H1 (cell line): ENCODE measurements around the gene PRKAR1B. TPM values are rescaled to one million over a fixed set of nuclear protein-coding genes. Genes with fewer than 3 reads are reported as not detected.

ENCODE experiments used
- ASH2L ChIP-seq: fragments of 200-600, 300-600 bp; sonication (generic); IDR thresholded peaks from one replicate; pipeline ENCODE4 v1.7.1; 2017; ENCODE audit warnings: low read length
- RFX5 ChIP-seq: IDR thresholded peaks from 2 replicates; pipeline ENCODE4 v1.6.1; 2011; ENCODE audit warnings: low read depth, low read length, improper control_type of control experiment, borderline replicate concordance
- SP4 ChIP-seq: IDR thresholded peaks from 2 replicates; pipeline ENCODE4 v1.6.1; 2012; ENCODE audit warnings: low read length, inconsistent platforms
- TAF7 ChIP-seq: optimal IDR thresholded peaks from 2 replicates; pipeline ENCODE3; 2011; ENCODE audit warnings: low read depth, mild to moderate bottlenecking, inconsistent platforms, low read length, moderate library complexity, borderline replicate concordance
- YY1 ChIP-seq: IDR thresholded peaks from 2 replicates; pipeline ENCODE4 v1.6.1; 2011; ENCODE audit warnings: low read depth, mild to moderate bottlenecking, low read length
- polyA plus RNA-seq, 7 experiments: library from polyadenylated mRNA; depleted of rRNA in 3 of 7; stranded (reverse) in 5 of 7; unstranded in 2 of 7; fragments of >200 nt in 5 of 7; fragments of 200-250 nt in 2 of 7; gene quantifications; 1 replicate in 5 of 7; 2 replicates in 1 of 7; 4 replicates in 1 of 7; pipeline versions ENCODE4 v1.2.1 to v1.2.3, GENCODE V29; 2011 to 2013; ENCODE audit warnings: missing spikeins in 2 of 7, mixed read lengths in 2 of 7
- total RNA-seq: library from RNA; stranded (reverse); fragmentation: NEBNext Ultra II Directional; extraction: Animal tissue kit (Norgen Biotek cat#: 25700); gene quantifications from 2 replicates; pipeline ENCODE4 v1.2.1, GENCODE V29; 2021
- TF ChIP-seq, protein P1 (sequence below): IDR thresholded peaks from 2 replicates; pipeline ENCODE4 v1.6.1; 2011; ENCODE audit warnings: low read length, improper control_type of control experiment

Gene PRKAR1B
- total and polyA plus RNA-seq, 2 of the 8 experiments (the other 6 are each of a cell fraction or from before 2014, with no cell fraction given): 12.3 to 55.7 TPM

GRCh38 chr7:731440-732085 is 4.5 kb upstream of the PRKAR1B start (continued):
- TF ChIP-seq SP4 (no peak), RFX5 (no peak), TAF7 (no peak), YY1 (no peak), ASH2L (no peak)
- TF ChIP-seq, protein P1, sequence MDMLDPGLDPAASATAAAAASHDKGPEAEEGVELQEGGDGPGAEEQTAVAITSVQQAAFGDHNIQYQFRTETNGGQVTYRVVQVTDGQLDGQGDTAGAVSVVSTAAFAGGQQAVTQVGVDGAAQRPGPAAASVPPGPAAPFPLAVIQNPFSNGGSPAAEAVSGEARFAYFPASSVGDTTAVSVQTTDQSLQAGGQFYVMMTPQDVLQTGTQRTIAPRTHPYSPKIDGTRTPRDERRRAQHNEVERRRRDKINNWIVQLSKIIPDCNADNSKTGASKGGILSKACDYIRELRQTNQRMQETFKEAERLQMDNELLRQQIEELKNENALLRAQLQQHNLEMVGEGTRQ: no peak
